Measurements from ENCODE around the gene CARD10. TPM values are rescaled to one million over a fixed set of nuclear protein-coding genes. Genes with fewer than 3 reads are reported as not detected.
A peak's percentile ranks its signal among the peaks of the same experiment; 100 is the strongest.

CARD10 gene
- total and polyA plus RNA-seq, 2 of the 13 experiments (the other 11 are each of a cell fraction or from before 2014, with no cell fraction given): 35.2 to 55.8 TPM

DNA sequence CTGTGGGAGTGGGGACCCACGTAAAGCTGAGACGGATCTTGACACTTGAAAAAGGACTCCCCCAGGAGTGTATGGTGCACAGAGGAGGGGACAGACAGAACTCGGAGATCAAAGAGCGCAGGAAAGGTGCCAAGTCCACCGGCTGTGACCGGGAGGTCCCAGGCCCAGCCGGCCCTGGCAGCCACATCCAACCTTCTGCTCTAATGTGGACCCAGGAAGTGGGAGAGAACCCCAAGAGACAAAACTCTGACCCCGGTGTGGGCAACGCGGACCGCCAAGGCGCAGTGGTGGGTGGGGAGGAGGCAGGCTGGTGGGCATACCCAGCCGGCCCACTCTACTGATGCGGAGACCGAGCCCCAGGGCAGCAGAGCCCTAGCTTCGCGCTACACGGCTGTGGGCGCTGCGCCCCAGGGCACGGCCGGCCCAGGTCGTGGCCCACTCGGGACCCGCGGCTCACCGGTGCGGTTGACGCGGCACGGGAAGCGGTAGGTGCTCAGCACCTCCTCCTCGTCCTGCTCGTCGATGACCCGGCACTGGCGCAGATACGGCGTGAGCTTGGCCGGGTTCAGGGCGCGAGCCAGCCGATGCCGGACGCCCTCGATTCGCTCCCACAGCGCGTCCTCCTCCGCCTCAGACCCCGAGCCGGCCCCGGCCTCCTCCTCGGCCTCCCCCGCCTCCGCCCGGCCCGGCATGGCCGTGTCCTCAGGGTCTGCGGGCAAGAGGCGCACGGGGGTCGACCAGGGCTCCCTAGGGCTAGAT lies 527 bp downstream of the CARD10 start (continued):
- TF ChIP-seq GPBP1L1 (CRISPR knock-in tag; IDR thresholded peaks at IDR 0.05) (no peak), ZSCAN22 (CRISPR knock-in tag; IDR thresholded peaks at IDR 0.05) (no peak), KLF6 (CRISPR knock-in tag; IDR thresholded peaks at IDR 0.05) (0 out of 2 replicates have a peak, but pooled peaks have one; percentile 27), ZNF761 (CRISPR knock-in tag; conservative IDR thresholded peaks at IDR 0.05) (no peak), SP4 (CRISPR knock-in tag; IDR thresholded peaks at IDR 0.05) (peak; percentile 56; the same call in 1 of the 2 replicates), NR2F2 (IDR thresholded peaks at IDR 0.05; ENCODE audit: borderline replicate concordance, low read depth) (no peak), MIER3 (CRISPR knock-in tag; IDR thresholded peaks at IDR 0.05; ENCODE audit: borderline replicate concordance) (no peak), ZNF841 (CRISPR knock-in tag; IDR thresholded peaks at IDR 0.05; ENCODE audit: borderline replicate concordance) (no peak), TBP (CRISPR knock-in tag; IDR thresholded peaks at IDR 0.05) (0 out of 2 replicates have a peak, but pooled peaks have one; percentile 34), ZNF720 (CRISPR knock-in tag; IDR thresholded peaks at IDR 0.05) (no peak), SOX5 (CRISPR knock-in tag; IDR thresholded peaks at IDR 0.05; ENCODE audit: borderline replicate concordance) (no peak), ZNF138 (CRISPR knock-in tag; IDR thresholded peaks at IDR 0.05; ENCODE audit: low read depth) (no peak), THRA (CRISPR knock-in tag; IDR thresholded peaks at IDR 0.05; ENCODE audit: borderline replicate concordance) (no peak), ZBTB38 (CRISPR knock-in tag; IDR thresholded peaks at IDR 0.05) (peak; percentile 79), FOXC1 (CRISPR knock-in tag; IDR thresholded peaks at IDR 0.05; ENCODE audit: borderline replicate concordance) (peak; percentile 47; the same call in 1 of the 2 replicates), ZNF703 (CRISPR knock-in tag; IDR thresholded peaks at IDR 0.05; ENCODE audit: borderline replicate concordance) (peak; percentile 19; the same call in 1 of the 2 replicates), KLF9 (CRISPR knock-in tag; IDR thresholded peaks at IDR 0.05; ENCODE audit: low read depth) (no peak), NPAS2 (CRISPR knock-in tag; IDR thresholded peaks at IDR 0.05; ENCODE audit: borderline replicate concordance) (no peak), SIN3B (IDR thresholded peaks at IDR 0.05; ENCODE audit: low read length) (no peak), ZNF12 (CRISPR knock-in tag; IDR thresholded peaks at IDR 0.05) (peak; percentile 94), MXD3 (CRISPR knock-in tag; IDR thresholded peaks at IDR 0.05) (peak; percentile 65; the same call in 1 of the 2 replicates), MXD4 (CRISPR knock-in tag; IDR thresholded peaks at IDR 0.05) (0 out of 2 replicates have a peak, but pooled peaks have one; percentile 37), ZNF558 (CRISPR knock-in tag; IDR thresholded peaks at IDR 0.05; ENCODE audit: borderline replicate concordance) (no peak), EP300 (IDR thresholded peaks at IDR 0.05; ENCODE audit: low read depth in 2 of 2, low read length in 2 of 2) (no peak), EP300 (CRISPR knock-in tag; IDR thresholded peaks at IDR 0.05; ENCODE audit: borderline replicate concordance) (no peak), MAFF (IDR thresholded peaks at IDR 0.05; ENCODE audit: low read depth, low read length) (no peak), ASH2L (IDR thresholded peaks at IDR 0.05; ENCODE audit: insufficient read length, low read depth, low read length) (no peak)
- TF ChIP-seq, protein P1, sequence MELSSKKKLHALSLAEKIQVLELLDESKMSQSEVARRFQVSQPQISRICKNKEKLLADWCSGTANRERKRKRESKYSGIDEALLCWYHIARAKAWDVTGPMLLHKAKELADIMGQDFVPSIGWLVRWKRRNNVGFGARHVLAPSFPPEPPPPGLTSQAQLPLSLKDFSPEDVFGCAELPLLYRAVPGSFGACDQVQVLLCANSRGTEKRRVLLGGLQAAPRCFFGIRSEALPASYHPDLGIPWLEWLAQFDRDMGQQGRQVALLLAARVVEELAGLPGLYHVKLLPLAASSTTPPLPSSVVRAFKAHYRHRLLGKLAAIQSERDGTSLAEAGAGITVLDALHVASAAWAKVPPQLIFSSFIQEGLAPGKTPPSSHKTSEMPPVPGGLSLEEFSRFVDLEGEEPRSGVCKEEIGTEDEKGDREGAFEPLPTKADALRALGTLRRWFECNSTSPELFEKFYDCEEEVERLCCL (CRISPR knock-in tag; IDR thresholded peaks at IDR 0.05; ENCODE audit: borderline replicate concordance): no peak

Data from HepG2 (cell line).